Large intestine (tissue), 3 donors: ENCODE results near the gene SMPD4. TPM values are rescaled to one million over a fixed set of nuclear protein-coding genes. Genes with fewer than 3 reads are reported as not detected.
"Not testable (repeated sequence)": the region's sequence is repeated elsewhere in the genome, so short reads cannot be mapped to it uniquely, and the experiment has no call there.

Source experiments
- DNase-seq, 2 donors: peaks; one replicate each; pipeline versions ENCODE4 v3.0.0 to v3.0.0-alpha.2; 2013
- H3K27ac ChIP-seq: one replicate; pipeline ENCODE4 v1.5.1; 2013; ENCODE audit warnings: low read length
- H3K27me3 ChIP-seq: 2 replicates; pipeline ENCODE4 v1.6.1; 2013; ENCODE audit warnings: low read length; ENCODE audit not compliant: control insufficient read depth, insufficient read depth
- H3K36me3 ChIP-seq: 2 replicates; pipeline ENCODE4 v1.6.1; 2013; ENCODE audit warnings: low read length; ENCODE audit not compliant: control insufficient read depth, insufficient read depth
- H3K4me1 ChIP-seq: one replicate; pipeline ENCODE4 v1.6.1; 2013; ENCODE audit warnings: low read length; ENCODE audit not compliant: control insufficient read depth, insufficient read depth
- H3K4me3 ChIP-seq: one replicate; pipeline ENCODE4 v1.5.1; 2013; ENCODE audit warnings: low read length
- H3K9me3 ChIP-seq: one replicate; pipeline ENCODE4 v1.6.1; 2013; ENCODE audit warnings: mild to moderate bottlenecking, low read depth, low read length, moderate library complexity; ENCODE audit not compliant: control insufficient read depth
- WGBS: methylation state at CpG from one replicate; pipeline ENCODE4 v1.1.5; 2013; ENCODE audit warnings: low lambda C conversion rate; ENCODE audit not compliant: insufficient coverage; 5-methylcytosine and 5-hydroxymethylcytosine counted together
- polyA plus RNA-seq: library from polyadenylated mRNA; unstranded; fragments of 120-200 nt; gene quantifications from one replicate; pipeline ENCODE4 v1.2.1, GENCODE V29; 2013

The SMPD4 gene
- polyA plus RNA-seq, 1 donor = 50.1 TPM

DNA sequence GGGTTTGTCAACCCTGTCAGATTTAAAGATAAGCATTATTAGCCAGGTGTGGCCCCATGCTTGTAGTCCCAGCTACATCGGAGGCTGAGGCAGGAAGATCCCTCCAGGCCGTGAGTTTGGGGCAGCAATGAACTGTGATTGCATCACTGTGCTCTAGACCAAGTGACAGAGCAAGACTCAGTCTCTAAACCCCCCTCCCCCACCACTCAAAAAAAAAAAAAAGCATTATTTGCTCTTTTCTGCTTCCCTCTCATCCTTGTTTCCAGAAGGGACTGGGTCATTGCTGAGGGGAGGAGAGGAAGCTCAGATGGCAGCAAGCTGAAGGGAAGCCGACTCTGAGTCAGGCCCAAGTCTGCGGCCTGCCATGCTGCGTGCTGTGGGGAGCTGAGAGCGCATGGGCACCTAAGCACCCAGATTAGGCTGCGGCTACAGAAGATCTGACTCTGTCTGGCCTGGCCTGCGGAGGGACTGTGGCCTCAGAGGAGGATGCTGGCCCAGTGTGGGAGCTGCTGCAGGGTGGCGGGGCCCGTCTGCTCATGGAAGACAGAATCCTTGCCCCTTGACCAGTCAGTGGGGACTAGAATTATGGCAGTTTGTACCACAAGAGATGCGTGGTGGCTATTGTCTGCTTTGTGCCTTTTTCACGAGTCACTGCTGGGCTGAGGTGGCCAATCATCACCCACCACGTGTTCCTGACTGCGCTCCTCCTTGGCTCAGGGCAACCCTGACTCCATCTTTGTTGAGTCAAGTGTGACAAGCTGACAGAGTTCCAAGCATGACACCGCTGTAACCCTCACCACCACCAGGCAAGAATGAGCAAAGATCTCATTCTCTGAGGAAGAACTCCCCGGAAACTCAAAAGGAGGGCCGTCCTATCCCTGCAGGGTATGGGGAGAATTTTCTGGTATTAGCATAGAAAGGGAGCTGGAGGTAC is 6.7 kb upstream of the SMPD4 start:
- H3K4me1 ChIP-seq = peaks cover 12% of the 10 kb centered on the region
- WGBS = 80% methylated on average over 1 of the region's 17 CpGs
- H3K36me3 ChIP-seq, H3K27ac ChIP-seq, H3K4me3 ChIP-seq, DNase-seq, H3K27me3 ChIP-seq, H3K9me3 ChIP-seq: not testable (repeated sequence)

DNA sequence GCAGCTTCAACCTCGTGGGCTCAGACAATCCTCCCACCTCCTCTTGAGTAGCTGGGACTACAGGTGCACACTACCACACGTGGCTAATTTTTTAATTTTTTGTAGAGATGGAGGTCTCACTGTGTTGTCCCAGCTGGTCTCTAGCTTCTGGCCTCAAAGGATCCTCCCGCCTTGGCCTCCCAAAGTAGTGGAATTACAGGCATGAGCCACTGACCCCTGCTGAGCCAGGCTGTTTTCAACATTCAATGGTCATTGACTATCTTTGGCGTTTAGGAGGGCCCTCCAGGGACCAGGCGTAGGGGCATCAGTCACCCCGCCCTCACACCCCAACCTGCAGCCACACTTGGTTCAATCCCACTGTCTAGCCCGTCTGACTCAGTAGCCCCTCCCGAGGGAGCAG is 5.9 kb upstream of the SMPD4 start:
- Histone ChIP-seq H3K9me3 (no peaks in the 10 kb centered on the region), H3K4me1 (peaks cover 14% of the 10 kb centered on the region), H3K36me3 (peaks cover 2% of the 10 kb centered on the region), H3K27ac (no peak overlapping the region), H3K27me3 (no peaks in the 10 kb centered on the region), H3K4me3 (no peak overlapping the region)
- WGBS = no CpG with 5 or more reads among the region's 8 CpGs
- no peak for DNase-seq

DNA sequence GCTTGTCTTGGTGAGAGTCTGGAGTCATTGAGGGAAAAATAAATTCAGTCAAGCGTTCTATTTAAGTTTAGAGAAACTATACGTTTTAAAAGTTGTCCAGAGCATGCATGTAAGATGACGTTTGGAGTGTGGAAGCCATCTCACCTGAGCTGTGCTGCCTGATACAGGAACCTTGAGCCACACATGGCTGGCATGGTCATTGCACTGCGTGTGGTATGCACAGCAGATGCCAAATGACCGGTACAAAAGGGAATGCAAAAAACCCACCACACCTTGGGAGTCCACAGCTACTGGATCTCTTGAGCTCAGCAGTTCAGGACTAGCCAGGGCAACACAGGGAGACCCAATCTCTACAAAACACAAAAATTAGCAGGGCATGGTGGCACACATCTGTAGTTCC is 5.0 kb upstream of the SMPD4 start:
- Histone ChIP-seq H3K9me3 (no peaks in the 10 kb centered on the region), H3K4me3 (no peak overlapping the region), H3K36me3 (peaks cover 2% of the 10 kb centered on the region), H3K27me3 (no peaks in the 10 kb centered on the region), H3K4me1 (peaks cover 14% of the 10 kb centered on the region), H3K27ac (no peak overlapping the region)
- WGBS = no CpG with 5 or more reads among the region's 5 CpGs
- no peak for DNase-seq

DNA sequence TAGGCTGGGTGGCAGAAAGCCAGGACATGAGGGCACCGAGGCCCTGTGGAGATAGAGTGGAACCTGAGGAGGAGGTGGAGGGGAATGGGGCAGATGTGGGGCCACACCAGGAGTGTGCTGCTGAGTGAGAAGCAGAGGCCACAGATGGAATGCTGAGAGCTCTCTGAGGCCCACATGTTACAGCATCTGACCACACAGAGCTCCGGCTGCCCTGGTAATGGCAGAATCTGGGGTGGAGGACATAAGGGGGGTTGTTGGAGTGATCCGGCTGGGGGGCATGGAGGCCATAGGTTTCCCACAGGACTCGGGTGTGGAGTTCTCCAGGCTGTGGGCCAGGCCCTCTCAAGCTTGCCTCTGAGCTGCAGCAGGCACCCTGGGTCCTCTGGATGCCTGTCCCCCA is 4.5 kb upstream of the SMPD4 start:
- H3K4me3 ChIP-seq = no peak overlapping the region
- no peaks in the 10 kb centered on the region for H3K27me3 ChIP-seq
- no peak for DNase-seq
- H3K4me1 ChIP-seq = peaks cover 14% of the 10 kb centered on the region
- peaks cover 2% of the 10 kb centered on the region for H3K36me3 ChIP-seq
- H3K9me3 ChIP-seq = no peaks in the 10 kb centered on the region
- no peak overlapping the region for H3K27ac ChIP-seq
- WGBS = no CpG with 5 or more reads among the region's 4 CpGs

DNA sequence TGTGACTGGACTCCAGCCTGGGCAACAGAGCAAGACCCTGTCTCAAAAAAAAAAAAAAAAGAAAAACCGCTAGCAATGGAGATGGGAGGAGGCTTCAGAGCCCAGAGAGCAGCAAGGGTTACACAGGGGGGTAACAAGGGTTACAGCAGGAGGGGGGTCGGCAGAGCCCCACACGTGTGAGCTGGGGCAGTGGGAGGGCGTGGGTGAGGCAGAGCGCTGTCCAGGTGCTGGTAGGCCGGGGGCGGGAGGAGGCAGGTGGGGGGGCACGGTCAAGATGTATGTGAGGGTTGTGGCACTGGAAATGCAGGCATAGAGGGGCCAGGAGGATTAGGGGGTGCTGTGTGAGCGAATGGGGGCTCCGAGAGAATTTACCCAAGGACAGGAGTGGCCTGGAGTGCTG is 4.0 kb upstream of the SMPD4 start:
- peaks cover 2% of the 10 kb centered on the region for H3K36me3 ChIP-seq
- no peaks in the 10 kb centered on the region for H3K27me3 ChIP-seq
- H3K9me3 ChIP-seq = no peaks in the 10 kb centered on the region
- H3K27ac ChIP-seq = no peak overlapping the region
- no peak for DNase-seq
- no CpG with 5 or more reads among the region's 10 CpGs for WGBS
- no peak overlapping the region for H3K4me3 ChIP-seq
- H3K4me1 ChIP-seq = peaks cover 15% of the 10 kb centered on the region

DNA sequence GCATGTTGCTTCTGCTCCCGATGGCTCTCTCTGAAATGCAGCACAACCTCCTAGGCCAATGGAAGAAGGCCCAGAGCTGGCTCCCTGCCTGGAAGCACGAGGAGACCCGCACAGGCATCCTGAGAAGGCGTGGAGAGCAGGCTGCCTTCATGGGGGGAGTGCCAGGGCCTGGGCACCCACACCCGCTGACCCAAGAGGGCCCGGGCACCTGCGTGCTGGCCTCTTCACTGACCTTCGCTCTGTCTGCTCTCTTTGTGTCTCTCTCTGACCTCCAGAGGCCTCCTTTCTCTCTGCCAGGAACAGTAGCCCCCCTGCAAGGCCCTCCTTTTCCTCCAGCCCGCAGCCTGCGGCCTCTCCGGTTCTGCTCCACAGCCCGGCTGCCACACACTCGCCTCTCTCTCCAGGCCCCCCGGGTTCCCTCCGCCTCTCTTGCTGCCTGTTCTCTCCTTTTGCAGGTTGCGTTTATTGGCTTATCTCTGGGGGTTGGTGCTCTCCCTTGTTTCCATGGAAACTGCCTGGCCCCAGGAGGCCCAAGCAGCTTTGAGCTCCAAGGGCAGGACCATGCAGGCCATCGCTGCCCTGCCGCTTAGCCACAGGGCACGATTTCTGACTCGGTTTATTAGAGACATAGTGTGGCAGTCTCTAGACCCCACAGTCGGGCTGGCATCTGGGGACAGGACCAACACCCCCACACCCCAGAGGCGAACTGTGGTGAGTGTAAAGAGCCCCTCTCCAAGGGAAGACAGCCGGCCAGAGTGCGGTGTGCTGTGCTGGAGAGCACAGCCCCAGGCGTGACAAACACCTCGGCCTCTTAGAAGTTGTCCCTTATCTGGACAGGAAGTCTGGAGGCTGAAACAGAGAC is 2.3 kb upstream of the SMPD4 start:
- Histone ChIP-seq H3K9me3 (no peaks in the 10 kb centered on the region), H3K4me3 (peak overlapping the region; percentile 36), H3K4me1 (peaks cover 20% of the 10 kb centered on the region), H3K27ac (peak overlapping the region; percentile 38), H3K36me3 (peaks cover 3% of the 10 kb centered on the region), H3K27me3 (no peaks in the 10 kb centered on the region)
- DNase-seq = peak in 1 of 2 donors; percentile 46
- WGBS = no CpG with 5 or more reads among the region's 26 CpGs

DNA sequence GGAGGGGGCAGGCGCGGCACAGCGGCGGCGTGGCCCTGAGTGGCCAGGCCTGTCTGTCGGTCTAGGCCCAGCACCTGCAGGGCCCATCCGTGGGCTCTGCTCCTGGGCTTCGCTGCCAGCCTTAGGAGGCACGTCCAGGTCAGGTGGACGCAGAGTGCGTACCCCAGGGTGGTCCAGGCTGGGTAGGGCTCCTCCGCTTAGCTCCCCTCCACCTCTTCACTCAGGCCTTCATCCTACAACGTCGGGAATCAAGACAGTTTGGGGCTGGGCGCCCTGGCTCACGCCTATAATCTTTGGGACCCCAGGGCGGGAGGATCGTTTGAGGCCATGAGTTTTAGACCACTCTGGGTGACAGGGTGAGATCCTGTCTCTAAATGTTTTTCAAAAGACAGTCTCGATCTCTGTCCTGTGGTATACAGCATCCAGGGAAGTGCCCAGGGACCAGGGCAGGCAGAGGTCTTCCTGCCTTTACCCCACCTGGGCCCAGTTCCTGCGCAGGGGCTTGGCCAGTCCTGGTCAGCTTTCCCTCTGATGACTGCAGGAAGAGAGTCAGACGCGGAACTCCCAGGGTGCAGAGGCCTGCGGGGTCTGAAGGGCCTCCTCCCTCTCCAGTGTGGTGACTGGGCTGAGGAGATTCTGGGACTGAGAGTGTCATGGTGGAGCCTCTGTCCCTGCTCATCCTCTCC is 1.6 kb upstream of the SMPD4 start:
- Histone ChIP-seq H3K4me1 (peaks cover 20% of the 10 kb centered on the region), H3K27ac (peak overlapping the region; percentile 21), H3K4me3 (peak overlapping the region; percentile 36)
- peak; percentile 5 to 39 for DNase-seq
- not testable (repeated sequence) for H3K9me3 ChIP-seq, H3K36me3 ChIP-seq, H3K27me3 ChIP-seq
- no CpG with 5 or more reads among the region's 23 CpGs for WGBS

DNA sequence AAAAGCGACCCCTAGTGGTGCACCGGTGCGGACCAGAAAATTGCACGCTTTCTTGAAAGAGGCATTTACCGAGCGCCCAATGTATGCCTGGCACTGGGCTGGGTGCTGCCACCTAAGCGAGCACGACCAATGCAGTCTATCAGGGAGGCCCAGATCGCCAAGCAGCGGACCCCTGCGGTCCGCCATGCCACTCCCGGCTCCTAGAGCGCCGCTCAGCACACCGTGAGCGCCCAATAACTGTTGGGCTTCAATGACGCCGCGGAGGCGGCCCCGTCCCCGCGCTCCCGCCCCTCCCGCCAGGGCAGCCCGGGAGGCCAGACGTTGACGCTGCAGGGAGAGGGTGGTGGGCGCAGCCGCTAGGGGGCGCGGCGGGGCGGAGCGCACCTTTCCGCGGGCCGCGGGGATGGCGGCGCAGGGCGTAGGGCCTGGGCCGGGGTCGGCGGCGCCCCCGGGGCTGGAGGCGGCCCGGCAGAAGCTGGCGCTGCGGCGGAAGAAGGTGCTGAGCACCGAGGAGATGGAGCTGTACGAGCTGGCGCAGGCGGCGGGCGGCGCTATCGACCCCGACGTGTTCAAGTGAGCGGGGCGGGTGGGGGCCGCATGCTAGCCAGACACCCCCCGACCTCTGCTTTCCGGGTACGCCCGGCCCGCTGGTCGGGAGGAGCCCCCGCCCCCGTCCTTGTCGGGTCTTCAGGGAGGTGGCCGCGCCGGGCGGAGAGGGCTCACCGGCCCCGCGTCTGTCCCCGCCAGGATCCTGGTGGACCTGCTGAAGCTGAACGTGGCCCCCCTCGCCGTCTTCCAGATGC is 679 bp upstream of the SMPD4 start, which contains the start of gene MZT2B:
Gene MZT2B, plus strand, starts transcription at position 383 of the 803 bp plus-strand sequence. Its CDS starts 21 bp downstream, at position 404.
- not testable (repeated sequence) for H3K27me3 ChIP-seq, H3K9me3 ChIP-seq, H3K36me3 ChIP-seq
- Histone ChIP-seq H3K4me1 (peaks cover 20% of the 10 kb centered on the region), H3K27ac (peak within 1 kb of the TSS; percentile 88), H3K4me3 (peak within 1 kb of the TSS; percentile 86)
- WGBS = no CpG with 5 or more reads among the region's 86 CpGs
- peak; percentile 83 to 90 for DNase-seq

DNA sequence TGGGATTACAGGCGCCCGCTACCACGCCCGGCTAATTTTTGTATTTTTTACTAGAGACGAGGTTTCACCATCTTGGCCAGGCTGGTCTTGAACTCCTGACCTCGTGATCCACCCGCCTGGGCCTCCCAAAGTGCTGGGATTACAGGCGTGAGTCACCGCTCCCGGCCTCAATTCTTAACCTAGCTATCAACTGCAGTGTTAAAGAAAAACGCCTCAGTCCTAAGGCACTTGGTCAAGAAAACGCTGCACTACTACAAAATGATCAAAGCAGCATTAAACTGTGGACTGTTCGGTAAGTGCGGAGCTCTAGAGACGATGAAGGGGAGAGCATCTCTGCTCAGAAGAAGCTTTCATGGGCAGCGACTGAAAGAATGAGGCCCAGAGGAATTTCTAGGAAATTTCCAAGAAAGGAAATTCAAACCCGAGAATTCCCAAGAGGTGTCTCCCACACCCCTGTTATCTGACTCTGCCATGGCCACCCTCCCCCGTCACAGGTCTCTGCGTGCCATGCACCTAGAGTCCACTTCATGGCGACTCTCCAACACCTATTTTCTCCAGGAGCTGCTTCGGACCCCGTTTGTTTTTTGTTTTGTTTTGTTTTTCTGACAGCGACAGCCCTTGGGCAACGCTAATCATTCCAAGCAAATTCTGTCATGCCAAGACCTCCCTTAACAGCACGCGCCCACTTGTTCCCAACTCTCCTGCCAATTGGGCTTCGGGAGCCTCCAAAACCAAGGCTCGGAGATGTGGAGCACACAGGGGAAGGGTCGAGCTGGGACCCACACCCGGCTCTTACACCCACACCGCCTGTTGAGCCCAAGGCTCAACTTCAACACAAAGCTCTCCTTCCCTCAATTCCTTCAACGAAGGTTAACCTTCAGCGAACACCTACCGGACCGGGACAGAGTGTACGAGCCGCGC is 738 bp downstream of the SMPD4 start:
- peak overlapping the region; percentile 86 for H3K4me3 ChIP-seq
- H3K27me3 ChIP-seq, H3K9me3 ChIP-seq, H3K36me3 ChIP-seq: not testable (repeated sequence)
- WGBS = 20% methylated on average over 3 of the region's 38 CpGs
- peak overlapping the region; percentile 68 for H3K27ac ChIP-seq
- peak in 1 of 2 donors; percentile 9 for DNase-seq
- H3K4me1 ChIP-seq = peaks cover 20% of the 10 kb centered on the region
